Measurements from ENCODE around the gene SF3B1. TPM values are rescaled to one million over a fixed set of nuclear protein-coding genes. Genes with fewer than 3 reads are reported as not detected.
"Not testable (repeated sequence)": the region's sequence is repeated elsewhere in the genome, so short reads cannot be mapped to it uniquely, and the experiment has no call there.

SF3B1 gene, protein sequence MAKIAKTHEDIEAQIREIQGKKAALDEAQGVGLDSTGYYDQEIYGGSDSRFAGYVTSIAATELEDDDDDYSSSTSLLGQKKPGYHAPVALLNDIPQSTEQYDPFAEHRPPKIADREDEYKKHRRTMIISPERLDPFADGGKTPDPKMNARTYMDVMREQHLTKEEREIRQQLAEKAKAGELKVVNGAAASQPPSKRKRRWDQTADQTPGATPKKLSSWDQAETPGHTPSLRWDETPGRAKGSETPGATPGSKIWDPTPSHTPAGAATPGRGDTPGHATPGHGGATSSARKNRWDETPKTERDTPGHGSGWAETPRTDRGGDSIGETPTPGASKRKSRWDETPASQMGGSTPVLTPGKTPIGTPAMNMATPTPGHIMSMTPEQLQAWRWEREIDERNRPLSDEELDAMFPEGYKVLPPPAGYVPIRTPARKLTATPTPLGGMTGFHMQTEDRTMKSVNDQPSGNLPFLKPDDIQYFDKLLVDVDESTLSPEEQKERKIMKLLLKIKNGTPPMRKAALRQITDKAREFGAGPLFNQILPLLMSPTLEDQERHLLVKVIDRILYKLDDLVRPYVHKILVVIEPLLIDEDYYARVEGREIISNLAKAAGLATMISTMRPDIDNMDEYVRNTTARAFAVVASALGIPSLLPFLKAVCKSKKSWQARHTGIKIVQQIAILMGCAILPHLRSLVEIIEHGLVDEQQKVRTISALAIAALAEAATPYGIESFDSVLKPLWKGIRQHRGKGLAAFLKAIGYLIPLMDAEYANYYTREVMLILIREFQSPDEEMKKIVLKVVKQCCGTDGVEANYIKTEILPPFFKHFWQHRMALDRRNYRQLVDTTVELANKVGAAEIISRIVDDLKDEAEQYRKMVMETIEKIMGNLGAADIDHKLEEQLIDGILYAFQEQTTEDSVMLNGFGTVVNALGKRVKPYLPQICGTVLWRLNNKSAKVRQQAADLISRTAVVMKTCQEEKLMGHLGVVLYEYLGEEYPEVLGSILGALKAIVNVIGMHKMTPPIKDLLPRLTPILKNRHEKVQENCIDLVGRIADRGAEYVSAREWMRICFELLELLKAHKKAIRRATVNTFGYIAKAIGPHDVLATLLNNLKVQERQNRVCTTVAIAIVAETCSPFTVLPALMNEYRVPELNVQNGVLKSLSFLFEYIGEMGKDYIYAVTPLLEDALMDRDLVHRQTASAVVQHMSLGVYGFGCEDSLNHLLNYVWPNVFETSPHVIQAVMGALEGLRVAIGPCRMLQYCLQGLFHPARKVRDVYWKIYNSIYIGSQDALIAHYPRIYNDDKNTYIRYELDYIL
- 176 TPM for polyA plus RNA-seq (2013, experiment 1 of 2)
- polyA plus RNA-seq (2013, experiment 2 of 2): 171 TPM

DNA sequence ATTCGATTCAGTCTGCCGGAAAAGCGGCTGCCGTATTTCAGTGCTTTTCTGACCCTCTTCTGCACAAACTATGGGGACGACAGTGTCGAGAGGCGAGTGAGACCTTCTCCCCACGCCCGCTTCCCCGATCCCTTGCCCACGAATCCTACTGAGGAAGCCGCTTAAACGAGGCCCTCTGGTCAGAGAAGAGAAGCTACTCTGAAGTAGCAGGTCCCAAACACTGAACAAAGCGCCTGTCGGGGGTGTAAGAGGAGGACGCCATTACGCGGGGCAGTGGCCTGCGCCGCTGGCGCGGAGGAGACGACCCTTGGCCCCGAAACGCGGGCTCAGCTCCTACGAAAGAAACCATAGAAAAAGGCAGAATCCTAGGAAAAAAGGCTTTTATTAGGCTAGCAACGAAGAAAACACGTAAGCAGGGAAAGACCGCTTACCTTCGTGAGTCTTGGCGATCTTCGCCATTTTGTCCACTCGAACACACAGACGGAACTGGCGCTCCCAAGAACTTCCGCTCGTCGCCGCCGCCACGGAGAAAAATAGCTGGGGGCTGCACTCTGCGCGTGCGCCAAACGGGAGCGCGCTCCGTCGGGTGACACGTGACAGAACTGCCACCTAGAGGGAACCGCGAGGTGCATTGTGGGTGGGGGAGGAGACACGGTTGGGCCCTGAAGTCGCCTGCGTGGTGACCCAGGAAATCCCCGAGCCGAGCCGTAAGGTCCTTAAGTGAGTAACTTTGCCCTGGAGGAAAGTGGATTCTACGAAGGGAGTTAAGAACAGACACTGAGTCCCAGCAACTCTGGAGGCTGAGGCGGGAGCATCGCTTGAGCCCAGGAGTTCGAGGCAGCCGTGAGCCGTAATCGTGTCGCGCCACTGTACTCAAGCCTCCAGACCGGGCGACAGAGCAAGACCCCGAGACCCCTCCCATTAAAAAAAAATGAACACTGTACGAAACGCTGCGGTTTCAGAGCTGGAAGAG is at the start of gene SF3B1:
TSS of gene SF3B1 (minus strand) at position 488 of the 973 bp plus-strand sequence. CDS start at position 459, 29 bp downstream.
- peak within 1 kb of the TSS; percentile 84 for H3K18ac ChIP-seq (ENCODE audit: low read length)
- peaks cover under 1 to 26% of the 10 kb centered on the region in 2 donors for H3K36me3 ChIP-seq (replicated peaks in 1 of 2; ENCODE audit: control insufficient read depth in 2 of 2, insufficient read depth in 2 of 2, low read length in 2 of 2)
- no peaks in the 10 kb centered on the region for H3K9me3 ChIP-seq (replicated peaks in 1 of 2; ENCODE audit: control insufficient read depth in 2 of 2, insufficient read depth in 1 of 2, low read depth in 1 of 2, low read length in 2 of 2)
- peak; percentile 96 for DNase-seq (ENCODE audit: low spot score)
- H2BK5ac ChIP-seq (ENCODE audit: low read length): peak within 1 kb of the TSS; percentile 14
- peak within 1 kb of the TSS; percentile 93 for H2AFZ ChIP-seq (ENCODE audit: low read length)
- H2BK15ac ChIP-seq (ENCODE audit: low read length): no peak within 1 kb of the TSS
- H3K27ac ChIP-seq (replicated peaks; ENCODE audit: low read length): peak within 1 kb of the TSS; percentile 67
- H3K14ac ChIP-seq (ENCODE audit: low read length): no peak within 1 kb of the TSS
- no peaks in the 10 kb centered on the region for H3K27me3 ChIP-seq (ENCODE audit: control insufficient read depth in 3 of 3, insufficient read depth in 3 of 3, low read depth in 1 of 3, low read length in 3 of 3)
- WGBS, 2 donors (ENCODE audit: extremely low coverage in 2 of 2, insufficient read length in 2 of 2, insufficient replicate concordance in 1 of 2): no CpG with 5 or more reads among the region's 74 CpGs
- H2AK5ac ChIP-seq (ENCODE audit: low read depth, low read length): peak within 1 kb of the TSS; percentile 41
- no peak within 1 kb of the TSS for H4K91ac ChIP-seq (ENCODE audit: low read depth, low read length, poor library complexity)
- peak within 1 kb of the TSS; percentile 85 for H3K4me2 ChIP-seq (ENCODE audit: insufficient read depth, low read length, poor library complexity, severe bottlenecking)
- no peak within 1 kb of the TSS for H2BK12ac ChIP-seq (ENCODE audit: low read length)
- H3K9ac ChIP-seq (ENCODE audit: low read depth, low read length, poor library complexity): peak within 1 kb of the TSS; percentile 87
- H3K4me1 ChIP-seq (ENCODE audit: control insufficient read depth in 2 of 2, insufficient read depth in 1 of 2, low read depth in 1 of 2, low read length in 2 of 2): peaks cover 3 to 4% of the 10 kb centered on the region in 2 donors
- H3K23ac ChIP-seq (ENCODE audit: low read depth, low read length, poor library complexity): peak within 1 kb of the TSS; percentile 62
- H4K8ac ChIP-seq (ENCODE audit: low read depth, low read length): peak within 1 kb of the TSS; percentile 73
- no peak within 1 kb of the TSS for H2BK120ac ChIP-seq (ENCODE audit: low read depth, low read length)
- peak within 1 kb of the TSS; percentile 64 to 97 for H3K4me3 ChIP-seq (ENCODE audit: low read length in 2 of 2)
- H3K4ac ChIP-seq (ENCODE audit: low read length): no peak within 1 kb of the TSS
- H3K79me1 ChIP-seq (ENCODE audit: low read depth, low read length): no peaks in the 10 kb centered on the region

DNA sequence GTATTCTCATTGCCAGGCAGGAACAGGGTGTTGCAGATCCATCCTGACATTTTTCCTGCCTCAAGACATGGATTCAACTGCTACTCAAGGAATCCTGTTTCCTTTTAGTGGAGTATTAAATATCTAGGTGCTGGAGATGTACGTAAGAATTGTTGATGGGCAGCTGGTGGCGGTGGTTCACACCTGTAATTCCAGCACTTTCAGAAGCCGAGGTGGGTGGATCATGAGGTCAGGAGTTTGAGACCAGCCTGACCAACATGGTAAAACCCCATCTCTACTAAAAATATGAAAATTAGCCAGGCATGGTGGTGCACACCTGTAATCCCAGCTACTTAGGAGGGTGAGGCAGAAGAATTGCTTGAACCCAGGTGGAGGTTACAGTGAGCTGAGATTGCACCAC is 49.4 kb upstream of the SF3B1 start:
- not testable (repeated sequence) for H2BK120ac ChIP-seq (ENCODE audit: low read depth, low read length); H2BK5ac ChIP-seq (ENCODE audit: low read length); H4K8ac ChIP-seq (ENCODE audit: low read depth, low read length); H4K91ac ChIP-seq (ENCODE audit: low read depth, low read length, poor library complexity); DNase-seq (ENCODE audit: low spot score); H3K23ac ChIP-seq (ENCODE audit: low read depth, low read length, poor library complexity); H3K4me3 ChIP-seq (ENCODE audit: low read length in 2 of 2); H2AFZ ChIP-seq (ENCODE audit: low read length); H3K4me1 ChIP-seq (ENCODE audit: control insufficient read depth in 2 of 2, insufficient read depth in 1 of 2, low read depth in 1 of 2, low read length in 2 of 2); H3K4ac ChIP-seq (ENCODE audit: low read length); H3K4me2 ChIP-seq (ENCODE audit: insufficient read depth, low read length, poor library complexity, severe bottlenecking); H2BK12ac ChIP-seq (ENCODE audit: low read length); H3K18ac ChIP-seq (ENCODE audit: low read length); H3K9me3 ChIP-seq (replicated peaks in 1 of 2; ENCODE audit: control insufficient read depth in 2 of 2, insufficient read depth in 1 of 2, low read depth in 1 of 2, low read length in 2 of 2); H2BK15ac ChIP-seq (ENCODE audit: low read length); H3K9ac ChIP-seq (ENCODE audit: low read depth, low read length, poor library complexity); H2AK5ac ChIP-seq (ENCODE audit: low read depth, low read length); H3K27me3 ChIP-seq (ENCODE audit: control insufficient read depth in 3 of 3, insufficient read depth in 3 of 3, low read depth in 1 of 3, low read length in 3 of 3); H3K27ac ChIP-seq (replicated peaks; ENCODE audit: low read length); H3K14ac ChIP-seq (ENCODE audit: low read length); H3K79me1 ChIP-seq (ENCODE audit: low read depth, low read length)
- H3K36me3 ChIP-seq (replicated peaks in 1 of 2; ENCODE audit: control insufficient read depth in 2 of 2, insufficient read depth in 2 of 2, low read length in 2 of 2): peaks cover 10 to 43% of the 10 kb centered on the region in 2 donors
- WGBS, 2 donors (ENCODE audit: extremely low coverage in 2 of 2, insufficient read length in 2 of 2, insufficient replicate concordance in 1 of 2): no CpG with 5 or more reads among the region's 3 CpGs

DNA sequence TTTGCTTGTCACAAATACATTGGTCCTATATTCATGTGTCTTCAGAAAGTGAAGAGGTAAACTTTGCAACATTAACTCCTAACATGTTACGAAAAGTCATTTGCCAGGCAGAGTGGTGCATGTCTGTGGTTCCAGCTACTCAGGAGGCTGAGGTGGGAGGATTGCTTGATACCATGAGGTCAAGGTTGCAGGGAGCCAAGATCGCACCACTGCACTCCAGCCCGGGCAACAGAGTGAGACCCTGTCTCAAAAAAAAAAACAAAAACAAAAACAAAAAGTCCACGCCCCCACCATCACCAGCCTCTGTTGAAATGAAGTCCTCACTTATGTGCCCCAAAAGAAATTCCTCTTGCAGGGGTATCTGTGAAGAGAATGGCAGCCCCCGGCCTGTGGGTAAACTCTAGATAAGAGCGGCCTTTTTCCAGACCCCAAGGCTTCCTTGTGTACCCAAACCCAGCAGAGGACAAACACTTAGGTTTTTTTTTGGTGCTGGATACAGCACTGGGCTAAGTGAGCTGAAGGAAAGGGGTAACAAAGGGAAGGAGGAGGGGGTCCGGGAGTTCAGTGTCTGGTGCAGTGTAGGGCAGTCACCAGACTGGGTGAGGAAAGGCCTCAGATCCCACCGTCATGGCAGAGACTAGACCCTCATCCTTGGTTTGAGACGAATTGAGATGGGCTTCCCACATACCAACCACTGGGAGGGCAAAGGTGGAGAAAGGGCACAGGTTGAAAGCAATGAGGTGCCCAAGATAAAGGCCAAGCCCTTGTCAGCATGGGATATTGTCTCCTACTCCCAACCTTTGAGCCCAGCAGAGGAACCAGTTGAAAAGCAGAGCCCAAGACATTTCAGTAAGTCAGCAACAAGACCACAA is 45.6 kb upstream of the SF3B1 start:
- Histone ChIP-seq H3K4me1 (ENCODE audit: control insufficient read depth in 2 of 2, insufficient read depth in 1 of 2, low read depth in 1 of 2, low read length in 2 of 2) (no peaks in the 10 kb centered on the region), H3K9me3 (replicated peaks in 1 of 2; ENCODE audit: control insufficient read depth in 2 of 2, insufficient read depth in 1 of 2, low read depth in 1 of 2, low read length in 2 of 2) (peaks cover 0 to 10% of the 10 kb centered on the region in 2 donors), H4K8ac (ENCODE audit: low read depth, low read length) (no peak overlapping the region), H3K9ac (ENCODE audit: low read depth, low read length, poor library complexity) (no peak overlapping the region), H2BK12ac (ENCODE audit: low read length) (no peak overlapping the region), H3K27me3 (ENCODE audit: control insufficient read depth in 3 of 3, insufficient read depth in 3 of 3, low read depth in 1 of 3, low read length in 3 of 3) (no peaks in the 10 kb centered on the region), H3K27ac (replicated peaks; ENCODE audit: low read length) (no peak overlapping the region), H3K4me3 (ENCODE audit: low read length in 2 of 2) (no peak overlapping the region), H4K91ac (ENCODE audit: low read depth, low read length, poor library complexity) (no peak overlapping the region), H2BK120ac (ENCODE audit: low read depth, low read length) (no peak overlapping the region), H2BK15ac (ENCODE audit: low read length) (no peak overlapping the region), H3K14ac (ENCODE audit: low read length) (no peak overlapping the region), H3K23ac (ENCODE audit: low read depth, low read length, poor library complexity) (no peak overlapping the region), H3K18ac (ENCODE audit: low read length) (no peak overlapping the region), H3K4me2 (ENCODE audit: insufficient read depth, low read length, poor library complexity, severe bottlenecking) (no peak overlapping the region), H3K36me3 (replicated peaks in 1 of 2; ENCODE audit: control insufficient read depth in 2 of 2, insufficient read depth in 2 of 2, low read length in 2 of 2) (peaks cover 0 to 26% of the 10 kb centered on the region in 2 donors), H3K4ac (ENCODE audit: low read length) (no peak overlapping the region), H2AK5ac (ENCODE audit: low read depth, low read length) (no peak overlapping the region), H2AFZ (ENCODE audit: low read length) (no peak overlapping the region), H2BK5ac (ENCODE audit: low read length) (no peak overlapping the region), H3K79me1 (ENCODE audit: low read depth, low read length) (no peaks in the 10 kb centered on the region)
- no CpG with 5 or more reads among the region's 9 CpGs for WGBS, 2 donors (ENCODE audit: extremely low coverage in 2 of 2, insufficient read length in 2 of 2, insufficient replicate concordance in 1 of 2)
- DNase-seq (ENCODE audit: low spot score): no peak

All from neuronal stem cell (in vitro differentiated cells).